Neural cell (in vitro differentiated cells): ENCODE results near the gene NLRP13.

Experiments used
- EP300 ChIP-seq: fragments of 450-650 bp; conservative IDR thresholded peaks from 2 replicates; pipeline ENCODE4 v1.6.1; 2014; ENCODE audit warnings: antibody characterized with exemption, mild to moderate bottlenecking, moderate library complexity; ENCODE audit not compliant: poor library complexity, severe bottlenecking
- MXI1 ChIP-seq: fragments of 450-650 bp; conservative IDR thresholded peaks from 2 replicates; pipeline ENCODE4 v1.6.1; 2014; ENCODE audit warnings: antibody characterized with exemption, mild to moderate bottlenecking; ENCODE audit not compliant: poor library complexity, severe bottlenecking
- RAD21 ChIP-seq: fragments of 450-650 bp; conservative IDR thresholded peaks from 2 replicates; pipeline ENCODE4 v1.6.1; 2014; ENCODE audit warnings: antibody characterized with exemption, mild to moderate bottlenecking, moderate library complexity
- SMC3 ChIP-seq: fragments of 450-650 bp; conservative IDR thresholded peaks from 2 replicates; pipeline ENCODE4 v1.6.1; 2014; ENCODE audit warnings: antibody characterized with exemption, mild to moderate bottlenecking, moderate library complexity; ENCODE audit not compliant: poor library complexity
- TF ChIP-seq, protein P1 (sequence below): fragments of 450-650 bp; IDR thresholded peaks from 2 replicates; pipeline ENCODE4 v1.5.1; 2014; ENCODE audit warnings: antibody characterized with exemption, mild to moderate bottlenecking, moderate library complexity; ENCODE audit not compliant: poor library complexity, severe bottlenecking
- TF ChIP-seq, protein P2 (sequence below): IDR thresholded peaks from 2 replicates; pipeline ENCODE4 v1.6.1; 2012; ENCODE audit warnings: borderline replicate concordance

DNA sequence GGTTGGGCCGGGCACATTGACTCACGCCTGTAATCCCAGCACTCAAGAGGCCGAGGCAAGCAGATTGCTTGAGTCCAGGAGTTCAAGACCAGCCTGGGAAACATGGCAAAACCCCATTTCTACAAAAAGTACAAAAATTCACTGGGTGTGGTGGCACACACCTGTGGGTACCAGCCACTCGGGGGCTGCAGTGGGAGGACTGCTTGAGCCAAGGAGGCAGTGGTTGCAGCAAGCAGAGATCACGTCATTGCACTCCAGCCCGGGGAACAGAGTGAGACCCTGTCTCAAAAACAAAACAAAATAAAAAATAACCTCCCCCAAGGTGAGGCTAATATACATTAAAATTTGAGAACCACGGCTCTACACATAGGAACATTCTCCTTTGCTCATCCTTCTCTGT is 24.9 kb downstream of the NLRP13 start:
- TF ChIP-seq, protein P1, sequence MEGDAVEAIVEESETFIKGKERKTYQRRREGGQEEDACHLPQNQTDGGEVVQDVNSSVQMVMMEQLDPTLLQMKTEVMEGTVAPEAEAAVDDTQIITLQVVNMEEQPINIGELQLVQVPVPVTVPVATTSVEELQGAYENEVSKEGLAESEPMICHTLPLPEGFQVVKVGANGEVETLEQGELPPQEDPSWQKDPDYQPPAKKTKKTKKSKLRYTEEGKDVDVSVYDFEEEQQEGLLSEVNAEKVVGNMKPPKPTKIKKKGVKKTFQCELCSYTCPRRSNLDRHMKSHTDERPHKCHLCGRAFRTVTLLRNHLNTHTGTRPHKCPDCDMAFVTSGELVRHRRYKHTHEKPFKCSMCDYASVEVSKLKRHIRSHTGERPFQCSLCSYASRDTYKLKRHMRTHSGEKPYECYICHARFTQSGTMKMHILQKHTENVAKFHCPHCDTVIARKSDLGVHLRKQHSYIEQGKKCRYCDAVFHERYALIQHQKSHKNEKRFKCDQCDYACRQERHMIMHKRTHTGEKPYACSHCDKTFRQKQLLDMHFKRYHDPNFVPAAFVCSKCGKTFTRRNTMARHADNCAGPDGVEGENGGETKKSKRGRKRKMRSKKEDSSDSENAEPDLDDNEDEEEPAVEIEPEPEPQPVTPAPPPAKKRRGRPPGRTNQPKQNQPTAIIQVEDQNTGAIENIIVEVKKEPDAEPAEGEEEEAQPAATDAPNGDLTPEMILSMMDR: no peak
- TF ChIP-seq SMC3 (no peak), EP300 (no peak), MXI1 (no peak), RAD21 (no peak)
- TF ChIP-seq, protein P2, sequence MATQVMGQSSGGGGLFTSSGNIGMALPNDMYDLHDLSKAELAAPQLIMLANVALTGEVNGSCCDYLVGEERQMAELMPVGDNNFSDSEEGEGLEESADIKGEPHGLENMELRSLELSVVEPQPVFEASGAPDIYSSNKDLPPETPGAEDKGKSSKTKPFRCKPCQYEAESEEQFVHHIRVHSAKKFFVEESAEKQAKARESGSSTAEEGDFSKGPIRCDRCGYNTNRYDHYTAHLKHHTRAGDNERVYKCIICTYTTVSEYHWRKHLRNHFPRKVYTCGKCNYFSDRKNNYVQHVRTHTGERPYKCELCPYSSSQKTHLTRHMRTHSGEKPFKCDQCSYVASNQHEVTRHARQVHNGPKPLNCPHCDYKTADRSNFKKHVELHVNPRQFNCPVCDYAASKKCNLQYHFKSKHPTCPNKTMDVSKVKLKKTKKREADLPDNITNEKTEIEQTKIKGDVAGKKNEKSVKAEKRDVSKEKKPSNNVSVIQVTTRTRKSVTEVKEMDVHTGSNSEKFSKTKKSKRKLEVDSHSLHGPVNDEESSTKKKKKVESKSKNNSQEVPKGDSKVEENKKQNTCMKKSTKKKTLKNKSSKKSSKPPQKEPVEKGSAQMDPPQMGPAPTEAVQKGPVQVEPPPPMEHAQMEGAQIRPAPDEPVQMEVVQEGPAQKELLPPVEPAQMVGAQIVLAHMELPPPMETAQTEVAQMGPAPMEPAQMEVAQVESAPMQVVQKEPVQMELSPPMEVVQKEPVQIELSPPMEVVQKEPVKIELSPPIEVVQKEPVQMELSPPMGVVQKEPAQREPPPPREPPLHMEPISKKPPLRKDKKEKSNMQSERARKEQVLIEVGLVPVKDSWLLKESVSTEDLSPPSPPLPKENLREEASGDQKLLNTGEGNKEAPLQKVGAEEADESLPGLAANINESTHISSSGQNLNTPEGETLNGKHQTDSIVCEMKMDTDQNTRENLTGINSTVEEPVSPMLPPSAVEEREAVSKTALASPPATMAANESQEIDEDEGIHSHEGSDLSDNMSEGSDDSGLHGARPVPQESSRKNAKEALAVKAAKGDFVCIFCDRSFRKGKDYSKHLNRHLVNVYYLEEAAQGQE: no peak
